Measurements from ENCODE around the gene UROS.

- TF ChIP-seq CTCF (IDR thresholded peaks at IDR 0.05) (no peak), EP300 (IDR thresholded peaks at IDR 0.05) (no peak), POLR2A (IDR thresholded peaks at IDR 0.05) (no peak)
These were observed 17.9 kb upstream of the UROS start for GRCh38 chr10:125840955-125841354.
